Right cardiac atrium (tissue), 5 donors: ENCODE results near the gene YWHAQ. TPM values are rescaled to one million over a fixed set of nuclear protein-coding genes. Genes with fewer than 3 reads are reported as not detected.

Experiments used
- ATAC-seq, 2 donors: fragments of 200-7000 bp; cut with Tn5 transposase; one replicate each; pipeline versions ENCODE4 v1.8.0 to v1.9.1; 2020; ENCODE audit warnings: moderate library complexity in 2 of 2, mild to moderate bottlenecking in 1 of 2
- DNase-seq, 3 donors: peaks; one replicate each; pipeline ENCODE4 v3.0.0-alpha.2; 2020
- H3K27ac ChIP-seq: one replicate; pipeline ENCODE4 v1.5.1; 2013; ENCODE audit warnings: mild to moderate bottlenecking, low read length, control low read depth, moderate library complexity
- H3K27me3 ChIP-seq: one replicate; pipeline ENCODE4 v1.6.1; 2013; ENCODE audit not compliant: control insufficient read depth, insufficient read depth
- H3K4me1 ChIP-seq: one replicate; pipeline ENCODE4 v1.6.1; 2013; ENCODE audit warnings: low read length; ENCODE audit not compliant: control insufficient read depth, insufficient read depth
- H3K4me3 ChIP-seq: one replicate; pipeline ENCODE4 v1.5.1; 2013; ENCODE audit warnings: low read length, control low read depth
- H3K9me3 ChIP-seq: one replicate; pipeline ENCODE4 v1.6.1; 2013; ENCODE audit warnings: low read length; ENCODE audit not compliant: control insufficient read depth
- WGBS: extraction: QIAGEN DNeasy Blood & Tissue Kit; methylation state at CpG from one replicate; pipeline ENCODE4 v1.1.7; 2013; 5-methylcytosine and 5-hydroxymethylcytosine counted together
- intact Hi-C, 4 donors: fragments of 100-400 bp; cut with DNase I; formaldehyde crosslinking; loops; one replicate each; pipeline versions ENCODE4 v1.11.0 to v1.14.0; 2022 to 2023
- polyA plus RNA-seq: library from polyadenylated mRNA; stranded (reverse); fragments of 200-250 nt; gene quantifications from one replicate; pipeline ENCODE4 v1.2.3, GENCODE V29; 2013
- total RNA-seq, 4 donors: library from RNA; stranded (reverse); fragmentation: NEBNext Ultra II Directional; extraction: Animal tissue kit (Norgen Biotek cat#: 25700); gene quantifications; one replicate each; pipeline ENCODE4 v1.2.1, GENCODE V29; 2021
- donor health status: healthy with polysubstance abuse.
- donor health status: DM: no; HTN: yes; CAD: no.
- donor health status: DM: no; HTN: no; CAD: no.
- donor health status: DM: no; HTN: yes; CAD: no; lungs with severe emphysema.
- donor health status: DM: yes; HTN: yes; CAD: no.

YWHAQ gene
- total and polyA plus RNA-seq, 5 donors: 128 to 201 (median 158) TPM

- intact Hi-C loops: no loop called here
- no peak for DNase-seq
- 90% methylated on average over 13 of the region's 13 CpGs for WGBS
These were observed 24.9 kb upstream of the YWHAQ start for GRCh38 chr2:9655441-9656269.

GRCh38 chr2:9654452-9655100, 23.8 kb upstream of the YWHAQ start:
- H3K4me1 ChIP-seq: no peaks in the 10 kb centered on the region
- no peak overlapping the region for H3K4me3 ChIP-seq
- H3K9me3 ChIP-seq: no peaks in the 10 kb centered on the region
- no peak overlapping the region for H3K27ac ChIP-seq
- no peaks in the 10 kb centered on the region for H3K27me3 ChIP-seq
- 67% methylated on average over 6 of the region's 6 CpGs for WGBS
- ATAC-seq: peak in 1 of 2 donors; percentile 23
- peak in 1 of 3 donors; percentile 51 for DNase-seq
- intact Hi-C loops: no loop called here

More at GRCh38 chr2:9655441-9656269, 24.9 kb upstream of the YWHAQ start:
- no peaks in the 10 kb centered on the region for H3K4me1 ChIP-seq
- H3K27ac ChIP-seq: no peak overlapping the region
- H3K9me3 ChIP-seq: no peaks in the 10 kb centered on the region
- no peaks in the 10 kb centered on the region for H3K27me3 ChIP-seq
- ATAC-seq: no peak
- no peak overlapping the region for H3K4me3 ChIP-seq

- ATAC-seq: no peak
- Histone ChIP-seq H3K27ac (no peak overlapping the region), H3K27me3 (no peaks in the 10 kb centered on the region), H3K4me1 (no peaks in the 10 kb centered on the region), H3K4me3 (no peak overlapping the region), H3K9me3 (no peaks in the 10 kb centered on the region)
- WGBS: 76% methylated on average over 10 of the region's 10 CpGs
- intact Hi-C loops: no loop called here
- DNase-seq: no peak
These were observed 22.9 kb upstream of the YWHAQ start for GRCh38 chr2:9653485-9654271.

GRCh38 chr2:9652898-9653479, 22.2 kb upstream of the YWHAQ start:
- Histone ChIP-seq H3K9me3 (no peaks in the 10 kb centered on the region), H3K4me3 (no peak overlapping the region), H3K27me3 (no peaks in the 10 kb centered on the region), H3K4me1 (no peaks in the 10 kb centered on the region), H3K27ac (no peak overlapping the region)
- 75% methylated on average over 5 of the region's 5 CpGs for WGBS
- intact Hi-C loops: no loop called here
- ATAC-seq (no peak), DNase-seq (no peak)

- intact Hi-C loops: no loop called here
- WGBS: 93% methylated on average over 1 of the region's 1 CpG
- H3K4me3 ChIP-seq: no peak overlapping the region
- H3K27ac ChIP-seq: no peak overlapping the region
- no peaks in the 10 kb centered on the region for H3K9me3 ChIP-seq
- ATAC-seq (no peak), DNase-seq (no peak)
- no peaks in the 10 kb centered on the region for H3K4me1 ChIP-seq
- H3K27me3 ChIP-seq: no peaks in the 10 kb centered on the region
These were observed 21.5 kb upstream of the YWHAQ start for GRCh38 chr2:9652267-9652666.

DNA sequence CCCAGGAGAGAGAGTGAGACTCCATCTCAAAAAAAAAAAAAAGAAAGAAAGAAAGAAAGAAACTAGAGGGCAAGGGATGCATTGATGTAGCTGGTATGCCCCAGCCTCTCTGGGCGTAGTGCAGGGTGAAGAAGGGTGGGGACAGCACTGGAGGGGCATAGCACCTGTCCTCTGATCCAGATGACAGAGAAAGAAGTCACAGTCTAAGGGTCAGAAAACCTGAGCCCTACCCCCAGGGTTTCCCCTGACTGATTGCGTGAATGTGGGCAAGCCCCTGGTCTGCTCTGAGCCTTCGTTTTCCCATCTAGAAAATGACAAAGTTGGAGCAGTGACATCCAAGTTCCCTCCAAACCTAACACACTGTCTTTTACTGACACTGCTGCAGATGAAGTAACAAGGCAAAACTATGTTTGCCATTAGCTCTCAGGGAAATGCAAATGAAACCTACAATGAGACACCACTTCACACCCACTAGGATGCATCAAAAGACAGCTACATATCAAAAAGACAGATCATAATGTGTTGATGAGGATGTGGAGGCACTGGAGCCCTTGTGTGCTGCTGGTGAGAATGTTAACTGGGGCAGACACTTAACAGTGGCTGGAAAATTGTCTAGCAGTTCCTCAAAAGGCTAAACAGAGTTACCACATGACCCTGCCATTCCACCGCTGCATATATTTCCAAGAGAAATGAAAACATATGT, 19.5 kb upstream of the YWHAQ start:
- H3K9me3 ChIP-seq: no peaks in the 10 kb centered on the region
- intact Hi-C loops: no loop called here
- no peak overlapping the region for H3K27ac ChIP-seq
- 60% methylated on average over 4 of the region's 4 CpGs for WGBS
- no peaks in the 10 kb centered on the region for H3K27me3 ChIP-seq
- no peak for DNase-seq
- H3K4me1 ChIP-seq: no peaks in the 10 kb centered on the region
- H3K4me3 ChIP-seq: no peak overlapping the region
- ATAC-seq: no peak

- no peaks in the 10 kb centered on the region for H3K4me1 ChIP-seq
- H3K9me3 ChIP-seq: no peaks in the 10 kb centered on the region
- ATAC-seq (no peak), DNase-seq (no peak)
- 76% methylated on average over 6 of the region's 6 CpGs for WGBS
- H3K27me3 ChIP-seq: no peaks in the 10 kb centered on the region
- no peak overlapping the region for H3K4me3 ChIP-seq
- H3K27ac ChIP-seq: no peak overlapping the region
- intact Hi-C loops: no loop called here
These were observed 18.5 kb upstream of the YWHAQ start for GRCh38 chr2:9649261-9649660.

DNA sequence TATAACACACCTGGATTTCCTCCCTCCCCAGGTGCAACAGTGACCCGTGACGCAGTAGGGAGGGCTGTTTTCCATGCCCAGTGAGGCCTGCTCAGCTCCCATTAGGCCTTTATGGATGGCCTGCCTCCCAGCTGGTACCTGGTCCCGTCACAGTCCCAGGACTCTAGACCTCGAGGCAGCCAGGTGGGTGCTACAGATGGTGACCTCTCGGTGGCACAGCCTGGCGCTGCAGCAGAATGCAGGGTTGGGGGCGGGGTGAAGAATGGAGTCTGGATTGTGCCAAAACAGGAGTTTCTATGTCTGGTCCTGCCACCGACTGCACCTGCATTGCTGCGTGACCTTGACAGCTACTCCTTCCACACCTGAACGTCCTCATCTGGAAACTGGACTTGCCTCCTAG, 18.0 kb upstream of the YWHAQ start:
- WGBS: 86% methylated on average over 10 of the region's 10 CpGs
- H3K9me3 ChIP-seq: no peaks in the 10 kb centered on the region
- H3K4me1 ChIP-seq: no peaks in the 10 kb centered on the region
- no peaks in the 10 kb centered on the region for H3K27me3 ChIP-seq
- intact Hi-C loops: no loop called here
- DNase-seq (no peak), ATAC-seq (no peak)
- H3K4me3 ChIP-seq: no peak overlapping the region
- no peak overlapping the region for H3K27ac ChIP-seq

DNA sequence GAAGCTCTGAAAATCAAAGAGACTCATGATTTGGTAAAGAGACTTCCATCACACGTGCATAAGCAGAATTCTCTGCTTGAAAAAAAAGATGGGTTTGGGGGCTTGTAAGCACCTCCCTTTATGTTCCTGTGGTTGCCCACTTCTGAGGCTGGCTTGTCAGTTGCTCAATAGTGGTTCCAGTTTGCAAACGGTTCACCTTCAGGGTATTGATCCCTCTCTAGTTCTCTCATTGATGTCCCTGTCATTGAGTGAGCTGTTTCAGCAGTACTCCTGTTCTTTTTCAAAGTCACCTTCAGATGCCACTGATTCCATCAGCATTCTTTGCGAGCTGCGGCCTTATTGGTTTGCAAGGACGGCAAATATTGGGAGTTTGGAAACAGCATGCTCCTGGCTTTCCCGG, 17.1 kb upstream of the YWHAQ start:
- Histone ChIP-seq H3K27ac (no peak overlapping the region), H3K9me3 (no peaks in the 10 kb centered on the region), H3K27me3 (no peaks in the 10 kb centered on the region), H3K4me3 (no peak overlapping the region), H3K4me1 (no peaks in the 10 kb centered on the region)
- ATAC-seq (no peak), DNase-seq (no peak)
- 62% methylated on average over 6 of the region's 6 CpGs for WGBS
- intact Hi-C loops: no loop called here

- Histone ChIP-seq H3K4me3 (no peak overlapping the region), H3K27me3 (no peaks in the 10 kb centered on the region), H3K27ac (no peak overlapping the region), H3K4me1 (no peaks in the 10 kb centered on the region), H3K9me3 (no peaks in the 10 kb centered on the region)
- intact Hi-C loops: no loop called here
- 68% methylated on average over 17 of the region's 17 CpGs for WGBS
- ATAC-seq (no peak), DNase-seq (no peak)
These were observed 15.6 kb upstream of the YWHAQ start for GRCh38 chr2:9646196-9647030.
